GM21786 (cell line): ENCODE data around the gene TMEM30B.

Source experiments
- ATAC-seq: cut with Tn5 transposase; IDR thresholded peaks from one replicate; pipeline ENCODE4 v1.9.1; 2021; ENCODE audit not compliant: unreplicated experiment

Gene TMEM30B

GRCh38 chr14:61300209-61300608 is 19.1 kb upstream of the TMEM30B start:
- ATAC-seq: no peak

- ATAC-seq: no peak
Measured at GRCh38 chr14:61298824-61299223, 17.7 kb upstream of the TMEM30B start.

- no peak for ATAC-seq
Measured at GRCh38 chr14:61297581-61297980, 16.4 kb upstream of the TMEM30B start.

- peak; percentile 52 for ATAC-seq
Measured at GRCh38 chr14:61296719-61297502, 15.8 kb upstream of the TMEM30B start.

GRCh38 chr14:61296151-61296550 is 15.0 kb upstream of the TMEM30B start:
- ATAC-seq: no peak

GRCh38 chr14:61290701-61291100 is 9.6 kb upstream of the TMEM30B start:
- ATAC-seq: no peak

GRCh38 chr14:61288720-61289119 is 7.6 kb upstream of the TMEM30B start:
- no peak for ATAC-seq

- no peak for ATAC-seq
Measured at GRCh38 chr14:61288228-61288627, 7.1 kb upstream of the TMEM30B start.

GRCh38 chr14:61287196-61287595 is 6.1 kb upstream of the TMEM30B start:
- no peak for ATAC-seq

GRCh38 chr14:61285364-61285763 is 4.2 kb upstream of the TMEM30B start:
- ATAC-seq: no peak

- no peak for ATAC-seq
Measured at GRCh38 chr14:61284001-61284400, 2.9 kb upstream of the TMEM30B start.

GRCh38 chr14:61282746-61283145 is 1.6 kb upstream of the TMEM30B start:
- ATAC-seq: no peak

GRCh38 chr14:61281948-61282275 is 774 bp upstream of the TMEM30B start:
- no peak for ATAC-seq

GRCh38 chr14:61280526-61281185 is 482 bp downstream of the TMEM30B start:
- ATAC-seq: no peak

- no peak for ATAC-seq
Measured at GRCh38 chr14:61280092-61280525, 1.0 kb downstream of the TMEM30B start.

GRCh38 chr14:61279082-61279481 is 2.1 kb downstream of the TMEM30B start:
- no peak for ATAC-seq

GRCh38 chr14:61277784-61278183 is 3.4 kb downstream of the TMEM30B start:
- ATAC-seq: no peak

GRCh38 chr14:61277232-61277631 is 3.9 kb downstream of the TMEM30B start:
- no peak for ATAC-seq

GRCh38 chr14:61271552-61271951 is 9.6 kb downstream of the TMEM30B start:
- no peak for ATAC-seq

- ATAC-seq: no peak
Measured at GRCh38 chr14:61270714-61271113, 10.4 kb downstream of the TMEM30B start.

GRCh38 chr14:61269321-61270083 is 11.6 kb downstream of the TMEM30B start:
- peak; percentile 82 for ATAC-seq

GRCh38 chr14:61268812-61269211 is 12.3 kb downstream of the TMEM30B start:
- no peak for ATAC-seq
